A549 (cell line): ENCODE measurements around the gene ADCY2. TPM values are rescaled to one million over a fixed set of nuclear protein-coding genes. Genes with fewer than 3 reads are reported as not detected.

Experiments
- ATAC-seq, 2 experiments: fragments of 200-7000 bp in 1 of 2; fragments of >200 bp in 1 of 2; cut with Nextera tagmentation in 1 of 2; cut with Tn5 transposase in 1 of 2; 3 replicates each; pipeline versions ENCODE4 v1.8.0 to v1.9.1; 2018 to 2020; ENCODE audit warnings: mild to moderate bottlenecking in 1 of 2, moderate library complexity in 1 of 2
- CTCF ChIA-PET: fragments of 300-600 bp; sonication (Branson Sonifier 250); formaldehyde crosslinking; extraction: SDS; loops from one replicate; lab custom pipeline; 2021; ENCODE audit warnings: antibody characterized with exemption, inconsistent platforms; lab: Yijun Ruan, JAX
- POLR2A ChIA-PET: fragments of 350-600 bp; formaldehyde crosslinking; extraction: SDS; loops from one replicate; lab custom pipeline; 2021; ENCODE audit warnings: antibody characterized with exemption, inconsistent platforms; lab: Yijun Ruan, JAX
- DNase-seq, 2 experiments: peaks; one replicate each; pipeline versions ENCODE4 v3.0.0 to v3.0.0-alpha.2; 2011 to 2016; ENCODE audit warnings: low read depth in 1 of 2, low spot score in 1 of 2
- FAIRE-seq: peaks from 2 replicates; lab custom pipeline; 2011; peaks lifted over from hg19 to GRCh38; lab: Jason Lieb, UNC
- H3K27ac ChIP-seq, 2 experiments: fragments of >200 bp; sonication (Bioruptor Twin); formaldehyde crosslinking; 3 replicates each; pipeline ENCODE4 v1.5.1; 2016 to 2017
- H3K4me1 ChIP-seq: fragments of >200 bp; sonication (Bioruptor Twin); formaldehyde crosslinking; 3 replicates; pipeline ENCODE4 v1.6.1; 2016
- H3K4me2 ChIP-seq: fragments of >200 bp; sonication (Bioruptor Twin); formaldehyde crosslinking; 3 replicates; pipeline ENCODE4 v1.6.1; 2016
- H3K4me3 ChIP-seq: fragments of >200 bp; sonication (Bioruptor Twin); formaldehyde crosslinking; 3 replicates; pipeline ENCODE4 v1.5.1; 2016
- H3K9me3 ChIP-seq: fragments of >200 bp; sonication (Bioruptor Twin); formaldehyde crosslinking; 3 replicates; pipeline ENCODE4 v1.6.1; 2016
- BCL3 ChIP-seq: fragments of >200 bp; sonication (Bioruptor Twin); formaldehyde crosslinking; IDR thresholded peaks from 3 replicates; pipeline ENCODE4 v1.6.1; 2016
- CBX2 ChIP-seq: fragments of 200-600 bp; sonication (generic); IDR thresholded peaks from 2 replicates; pipeline ENCODE4 v1.6.1; 2016; ENCODE audit warnings: low read depth, mild to moderate bottlenecking, borderline replicate concordance
- CEBPB ChIP-seq, 2 experiments: fragments of >200 bp in 1 of 2; sonication (Bioruptor Twin) in 1 of 2; formaldehyde crosslinking in 1 of 2; IDR thresholded peaks; 2 replicates each; pipeline ENCODE4 v1.6.1; 2012 to 2016
- CHD2 ChIP-seq: fragments of 150-350 bp; IDR thresholded peaks from 2 replicates; pipeline ENCODE4 v1.6.1; 2014; ENCODE audit warnings: low read length; ENCODE audit not compliant: partially characterized antibody
- CTCF ChIP-seq: fragments of >200 bp; sonication (Bioruptor Twin); formaldehyde crosslinking; IDR thresholded peaks from 3 replicates; pipeline ENCODE4 v1.5.1; 2016
- E2F6 ChIP-seq: IDR thresholded peaks from 2 replicates; pipeline ENCODE4 v1.6.1; 2012; ENCODE audit warnings: low read depth, borderline replicate concordance
- EHF ChIP-seq: fragments of 250-450 bp; sonication (Bioruptor Pico); IDR thresholded peaks from 2 replicates; pipeline ENCODE4 v1.5.0; 2020; ENCODE audit warnings: mild to moderate bottlenecking
- EHMT2 ChIP-seq: fragments of 200-600 bp; sonication (generic); IDR thresholded peaks from 2 replicates; pipeline ENCODE4 v1.6.1; 2016; ENCODE audit warnings: antibody characterized with exemption, low read depth, mild to moderate bottlenecking, moderate library complexity
- ELK1 ChIP-seq: fragments of 150-350 bp; IDR thresholded peaks from 2 replicates; pipeline ENCODE4 v1.6.1; 2014; ENCODE audit warnings: low read depth, mild to moderate bottlenecking, low read length
- FOSB ChIP-seq: fragments of 250-450 bp; sonication (Bioruptor Pico); IDR thresholded peaks from 2 replicates; pipeline ENCODE4 v1.5.0; 2020; ENCODE audit warnings: mild to moderate bottlenecking, moderate library complexity
- GATA3 ChIP-seq: IDR thresholded peaks from 2 replicates; pipeline ENCODE4 v1.6.1; 2012; ENCODE audit warnings: borderline replicate concordance
- HOXB13 ChIP-seq: fragments of 250-450 bp; sonication (Bioruptor Pico); IDR thresholded peaks from 2 replicates; pipeline ENCODE4 v1.5.0; 2020; ENCODE audit warnings: low read depth, mild to moderate bottlenecking, moderate library complexity
- HOXB5 ChIP-seq: fragments of 250-450 bp; sonication (Bioruptor Pico); IDR thresholded peaks from 2 replicates; pipeline ENCODE4 v1.5.0; 2020; ENCODE audit warnings: mild to moderate bottlenecking, moderate library complexity
- JUN ChIP-seq, 2 experiments: fragments of >200 bp; sonication (Bioruptor Twin); formaldehyde crosslinking; IDR thresholded peaks; 2 replicates in 1 of 2; 3 replicates in 1 of 2; pipeline ENCODE4 v1.6.1; 2016 to 2017
- JUNB ChIP-seq: fragments of >200 bp; sonication (Bioruptor Twin); formaldehyde crosslinking; IDR thresholded peaks from 2 replicates; pipeline ENCODE4 v1.6.1; 2016
- KDM1A ChIP-seq: fragments of 200-600 bp; sonication (generic); IDR thresholded peaks from 2 replicates; pipeline ENCODE4 v1.6.1; 2016; ENCODE audit warnings: low read depth, mild to moderate bottlenecking
- KDM5A ChIP-seq: fragments of 200-600 bp; sonication (generic); IDR thresholded peaks from 2 replicates; pipeline ENCODE4 v1.6.1; 2016; ENCODE audit warnings: antibody characterized with exemption, mild to moderate bottlenecking
- MAX ChIP-seq: IDR thresholded peaks from 2 replicates; pipeline ENCODE4 v1.6.1; 2012
- NR3C1 ChIP-seq: fragments of >200 bp; sonication (Bioruptor Twin); formaldehyde crosslinking; IDR thresholded peaks from 3 replicates; pipeline ENCODE4 v1.6.1; 2017
- POLR2A ChIP-seq: IDR thresholded peaks from 2 replicates; pipeline ENCODE4 v1.6.1; 2012; ENCODE audit warnings: mild to moderate bottlenecking, low read length
- POLR2AphosphoS2 ChIP-seq: conservative IDR thresholded peaks from 2 replicates; pipeline ENCODE4 v1.6.1; 2012; ENCODE audit warnings: low read length, improper control_type of control experiment, inconsistent platforms
- RAD21 ChIP-seq, 2 experiments: fragments of >200 bp in 1 of 2; sonication (Bioruptor Twin) in 1 of 2; formaldehyde crosslinking in 1 of 2; IDR thresholded peaks in 1 of 2; conservative IDR thresholded peaks in 1 of 2; 2 replicates in 1 of 2; 3 replicates in 1 of 2; pipeline ENCODE4 v1.6.1; 2012 to 2018; ENCODE audit warnings: inconsistent platforms in 1 of 2
- RARB ChIP-seq: fragments of 250-450 bp; sonication (Bioruptor Pico); IDR thresholded peaks from 2 replicates; pipeline ENCODE4 v1.8.0; 2021; ENCODE audit warnings: mild to moderate bottlenecking, moderate library complexity
- REST ChIP-seq: fragments of 200-600 bp; sonication (generic); IDR thresholded peaks from 2 replicates; pipeline ENCODE4 v1.6.1; 2016; ENCODE audit warnings: antibody characterized with exemption, mild to moderate bottlenecking, moderate library complexity
- RNF2 ChIP-seq: fragments of 200-600 bp; sonication (generic); IDR thresholded peaks from 2 replicates; pipeline ENCODE4 v1.6.1; 2016; ENCODE audit warnings: low read depth, mild to moderate bottlenecking, antibody characterized with exemption, moderate library complexity, borderline replicate concordance
- SMC3 ChIP-seq: fragments of >200 bp; sonication (Bioruptor Twin); formaldehyde crosslinking; IDR thresholded peaks from 3 replicates; pipeline ENCODE4 v1.6.1; 2018; ENCODE audit warnings: inconsistent platforms
- TFCP2L1 ChIP-seq: fragments of 250-450 bp; sonication (Bioruptor Pico); IDR thresholded peaks from 2 replicates; pipeline ENCODE4 v1.5.0; 2021; ENCODE audit warnings: mild to moderate bottlenecking
- ZC3H11A ChIP-seq: fragments of 450-650 bp; IDR thresholded peaks from 2 replicates; pipeline ENCODE4 v1.6.1; 2014; ENCODE audit warnings: antibody characterized with exemption, mild to moderate bottlenecking
- ZFP36 ChIP-seq: fragments of 450-650 bp; IDR thresholded peaks from 2 replicates; pipeline ENCODE4 v1.6.1; 2014; ENCODE audit warnings: borderline replicate concordance; ENCODE audit not compliant: partially characterized antibody
- ZNF302 ChIP-seq: fragments of 250-450 bp; sonication (Bioruptor Pico); IDR thresholded peaks from 2 replicates; pipeline ENCODE4 v1.9.0; 2021; ENCODE audit warnings: inconsistent platforms, mild to moderate bottlenecking, moderate library complexity
- WGBS: methylation state at CpG from one replicate; pipeline ENCODE4 v1.1.6; 2017; ENCODE audit errors: missing lambda C conversion rate; 5-methylcytosine and 5-hydroxymethylcytosine counted together
- polyA plus RNA-seq, 4 experiments: library from polyadenylated mRNA; depleted of rRNA in 3 of 4; stranded (reverse); fragments of >200 nt; fragmentation: RNase III in 1 of 4; extraction: RNeasy Plus Mini Kit Qiagen cat#74134 plus additional on column Dnase treatment in 1 of 4; gene quantifications; 2 replicates in 3 of 4; 3 replicates in 1 of 4; pipeline ENCODE4 v1.2.3, GENCODE V29; 2011 to 2017

Gene ADCY2
- polyA plus RNA-seq, 2 of the 4 experiments (the other 2 are of a cell fraction): not detected

GRCh38 chr5:7616897-7617296 lies 221.0 kb downstream of the ADCY2 start:
- no peak overlapping the region for H3K4me2 ChIP-seq
- no peak for FAIRE-seq
- H3K4me1 ChIP-seq: no peaks in the 10 kb centered on the region
- ChIA-PET POLR2A (no interaction called here), CTCF (no interaction called here)
- 3% methylated on average over 2 of the region's 2 CpGs for whole genome bisulfite sequencing
- H3K27ac ChIP-seq: no peak overlapping the region
- DNase-seq: no peak
- ATAC-seq: no peak
- H3K9me3 ChIP-seq: no peaks in the 10 kb centered on the region
- no peak overlapping the region for H3K4me3 ChIP-seq
- TF ChIP-seq CEBPB (IDR thresholded peaks at IDR 0.05) (no peak), CHD2 (no peak), POLR2A (no peak), KDM5A (no peak), MAX (no peak), JUN (IDR thresholded peaks at IDR 0.05) (no peak), POLR2AphosphoS2 (no peak), RAD21 (conservative IDR thresholded peaks at IDR 0.05 in 1 of 2, IDR thresholded peaks at IDR 0.05 in 1 of 2) (no peak), ZNF302 (CRISPR knock-in tag) (no peak), NR3C1 (no peak), RNF2 (no peak), EHF (CRISPR knock-in tag) (no peak), EHMT2 (no peak)
- TF ChIP-seq, all 56 proteins: peak for 0

- no peak for TF ChIP-seq RARB
- TF ChIP-seq JUNB: no peak
- TF ChIP-seq REST: no peak
- TF ChIP-seq ZC3H11A: no peak
- TF ChIP-seq CTCF: no peak
- TF ChIP-seq TFCP2L1 (CRISPR knock-in tag): no peak
- no peak for TF ChIP-seq ZFP36
- no peak for TF ChIP-seq FOSB (CRISPR knock-in tag)
- no peak for TF ChIP-seq KDM1A
- no peak overlapping the region for H3K4me3 ChIP-seq
- no peak overlapping the region for H3K27ac ChIP-seq
- ATAC-seq (no peak), DNase-seq (no peak), FAIRE-seq (no peak)
- no peaks in the 10 kb centered on the region for H3K9me3 ChIP-seq
- CTCF ChIA-PET: no interaction called here
- H3K4me1 ChIP-seq: no peaks in the 10 kb centered on the region
- WGBS: 0% methylated on average over 2 of the region's 2 CpGs
- POLR2A ChIA-PET: no interaction called here
- H3K4me2 ChIP-seq: no peak overlapping the region
Observed at GRCh38 chr5:7622498-7622897, 226.6 kb downstream of the ADCY2 start.

GRCh38 chr5:7625740-7626139 lies 229.8 kb downstream of the ADCY2 start:
- ATAC-seq (no peak), DNase-seq (no peak), FAIRE-seq (no peak)
- Histone ChIP-seq H3K4me2 (no peak overlapping the region), H3K27ac (no peak overlapping the region), H3K4me3 (no peak overlapping the region), H3K9me3 (no peaks in the 10 kb centered on the region), H3K4me1 (no peaks in the 10 kb centered on the region)
- ChIA-PET POLR2A (no interaction called here), CTCF (no interaction called here)
- 3% methylated on average over 2 of the region's 2 CpGs for WGBS
- no peak for TF ChIP-seq CBX2
- no peak for TF ChIP-seq HOXB5 (CRISPR knock-in tag)
- no peak for TF ChIP-seq FOSB (CRISPR knock-in tag)
- no peak for TF ChIP-seq ELK1
- TF ChIP-seq POLR2AphosphoS2: no peak
- TF ChIP-seq HOXB13: no peak
- no peak for TF ChIP-seq KDM5A
- no peak for TF ChIP-seq BCL3
- no peak for TF ChIP-seq SMC3
- TF ChIP-seq GATA3: no peak
- TF ChIP-seq E2F6: no peak
